DMS153 treated with DMSO at 0.1 percent for 48 hours (cell line): Measurements from ENCODE around the gene SLC24A4.

Experiments
- DNase-seq: peaks from one replicate; lab custom pipeline; 2025; ENCODE audit not compliant: unreplicated experiment; lab: John Stamatoyannopoulos, UW

SLC24A4 gene

DNA sequence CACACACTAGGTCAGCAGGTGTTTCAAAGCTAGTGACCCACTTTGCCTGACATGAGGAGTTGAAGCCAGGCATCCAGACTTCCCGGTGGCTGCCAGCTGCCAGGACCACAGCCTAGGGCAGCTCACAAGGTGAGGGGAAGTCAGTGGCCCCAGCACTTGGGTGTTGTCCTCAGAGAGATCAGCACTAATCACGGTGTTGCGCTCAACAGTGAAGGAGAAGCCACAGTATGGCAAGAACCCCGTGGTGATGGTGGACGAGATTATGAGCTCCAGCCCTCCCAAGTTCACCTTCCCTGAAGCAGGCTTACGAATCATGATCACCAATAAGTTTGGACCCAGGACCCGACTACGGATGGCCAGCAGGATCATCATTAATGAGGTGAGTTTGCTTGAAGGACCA, 130.7 kb downstream of the SLC24A4 start:
- no peak for DNase-seq

DNA sequence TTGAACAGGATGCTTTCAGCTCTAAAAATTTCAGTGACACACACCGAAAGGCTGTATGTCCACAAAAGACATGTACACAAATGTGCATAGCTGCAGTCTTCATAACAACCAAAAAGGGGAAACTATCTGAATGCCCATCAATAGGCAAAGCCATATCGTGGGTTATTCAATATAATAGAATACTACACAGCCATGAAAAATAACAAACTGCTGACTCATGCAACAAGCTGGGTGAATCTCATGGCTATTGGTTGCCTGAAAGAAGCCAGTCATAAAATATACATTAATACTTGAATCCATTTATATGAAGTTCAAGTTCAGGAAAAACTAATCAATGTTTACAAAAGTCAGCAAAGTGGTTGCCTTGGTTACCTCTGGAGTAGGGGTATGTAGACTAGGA, 132.3 kb downstream of the SLC24A4 start:
- DNase-seq = no peak

- peak; percentile 34 for DNase-seq
Measured at GRCh38 chr14:92456215-92457015, 133.4 kb downstream of the SLC24A4 start.

DNA sequence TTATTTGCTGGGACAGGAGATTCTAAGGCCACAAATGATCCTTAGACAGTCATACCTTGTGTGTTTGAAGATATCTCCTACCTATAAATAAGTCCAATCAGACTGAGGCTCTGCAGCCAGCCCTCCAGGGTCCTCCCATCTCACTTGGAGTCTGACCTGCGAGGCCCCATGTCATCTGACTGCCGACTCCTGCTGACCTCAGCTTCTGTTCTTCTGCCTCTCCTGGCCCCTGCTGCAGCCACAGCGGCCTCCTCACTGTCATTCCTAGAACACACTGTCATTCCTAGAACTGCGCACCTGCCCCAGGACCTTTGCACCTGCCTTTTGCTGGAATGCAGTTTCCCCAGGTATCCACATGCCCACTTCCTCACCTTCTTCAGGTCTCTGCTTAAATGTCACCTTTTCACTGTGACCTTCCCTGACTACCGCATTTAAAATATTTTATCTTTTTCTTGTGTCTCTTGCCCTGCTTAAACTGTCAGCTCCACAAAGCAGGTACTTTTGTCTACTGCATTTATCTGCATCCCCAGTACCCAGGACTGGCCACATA, 134.1 kb downstream of the SLC24A4 start:
- no peak for DNase-seq

DNA sequence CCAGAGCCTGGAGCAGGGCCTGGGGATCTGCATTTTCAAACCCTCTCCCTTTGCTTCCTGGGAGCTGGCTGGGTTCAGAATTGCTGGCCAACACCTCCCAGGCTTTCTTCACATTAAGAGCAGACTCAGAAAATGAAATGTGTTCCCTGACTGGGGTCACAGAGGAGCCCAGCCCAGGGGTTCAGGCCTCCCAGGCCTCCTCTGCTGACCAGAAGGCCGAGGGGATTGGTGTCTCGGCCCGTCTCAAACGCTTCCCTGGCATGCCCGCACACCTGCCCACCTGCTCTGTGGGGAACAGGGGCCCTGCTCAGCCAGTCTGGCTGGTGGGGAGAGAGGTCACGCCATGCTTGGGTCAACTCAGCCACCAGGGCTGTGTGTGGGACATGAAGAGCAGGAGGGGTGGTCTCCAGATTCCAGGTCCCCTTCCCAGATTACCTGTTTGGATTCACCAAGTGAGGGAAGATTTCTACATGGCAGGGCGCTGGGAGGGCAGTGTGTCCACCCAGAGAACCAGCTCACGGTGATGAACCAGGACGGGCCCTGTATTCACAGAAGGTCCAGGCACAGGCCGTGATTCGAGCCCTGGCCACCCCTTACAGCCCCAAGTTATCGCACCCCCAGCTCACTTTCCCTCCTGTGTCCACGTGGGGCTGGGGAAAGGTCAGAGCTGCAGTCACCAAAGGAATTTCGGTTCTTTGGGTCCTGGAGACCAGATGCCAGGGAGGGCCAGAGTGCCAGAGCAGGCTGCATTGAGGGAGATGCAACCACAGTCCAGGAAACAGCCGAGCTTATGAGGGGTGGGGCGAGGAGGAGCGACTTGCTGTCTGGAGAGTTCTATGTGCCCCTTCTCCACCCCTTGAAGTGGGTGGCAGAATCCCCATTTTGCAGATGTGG, 135.4 kb downstream of the SLC24A4 start:
- DNase-seq = no peak

GRCh38 chr14:92459030-92459949, 136.3 kb downstream of the SLC24A4 start:
- peak; percentile 39 for DNase-seq

DNA sequence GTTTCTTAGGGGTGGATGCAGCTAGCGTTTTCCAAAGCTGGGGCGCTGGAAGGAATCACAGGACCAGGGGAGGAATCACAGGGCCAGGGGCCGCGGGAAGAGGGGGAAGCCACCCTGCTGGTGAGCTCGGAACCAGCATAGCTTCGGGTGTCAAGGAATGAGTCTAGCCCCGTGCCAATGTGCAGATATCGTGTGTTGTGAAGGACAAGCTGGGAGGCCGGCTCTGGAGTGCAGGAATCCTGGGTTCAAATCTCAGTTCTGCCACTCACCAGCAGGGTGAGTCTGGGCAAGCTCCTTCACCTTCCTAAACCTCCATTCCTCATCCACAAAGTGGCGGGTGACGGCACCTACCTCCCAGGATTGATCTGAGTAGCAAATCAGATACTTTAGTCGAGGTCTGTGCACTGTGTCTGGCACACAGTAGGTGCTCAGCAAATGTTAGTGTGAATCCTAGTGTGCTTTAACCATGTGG, 137.0 kb downstream of the SLC24A4 start:
- no peak for DNase-seq

DNA sequence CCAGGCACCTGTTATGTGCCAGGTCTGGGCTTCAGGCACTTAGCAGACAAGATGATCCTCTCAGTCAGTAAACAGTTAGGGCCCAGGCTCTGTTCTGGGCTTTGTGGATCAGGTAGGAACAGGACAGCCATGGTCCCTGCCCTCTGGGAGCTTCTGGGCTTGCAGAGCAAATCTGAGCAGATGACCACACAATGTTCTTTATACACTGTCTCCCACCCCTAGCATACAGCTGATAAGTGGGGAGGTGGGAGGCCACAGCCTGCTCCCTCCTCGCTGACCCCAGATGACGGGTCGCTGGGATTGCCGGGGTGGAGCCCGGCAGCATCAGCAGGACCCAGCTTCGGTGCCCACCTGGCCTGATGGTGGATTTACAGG, 137.6 kb downstream of the SLC24A4 start:
- DNase-seq = no peak

- DNase-seq = no peak
Measured at GRCh38 chr14:92460916-92461579, 138.1 kb downstream of the SLC24A4 start.

DNA sequence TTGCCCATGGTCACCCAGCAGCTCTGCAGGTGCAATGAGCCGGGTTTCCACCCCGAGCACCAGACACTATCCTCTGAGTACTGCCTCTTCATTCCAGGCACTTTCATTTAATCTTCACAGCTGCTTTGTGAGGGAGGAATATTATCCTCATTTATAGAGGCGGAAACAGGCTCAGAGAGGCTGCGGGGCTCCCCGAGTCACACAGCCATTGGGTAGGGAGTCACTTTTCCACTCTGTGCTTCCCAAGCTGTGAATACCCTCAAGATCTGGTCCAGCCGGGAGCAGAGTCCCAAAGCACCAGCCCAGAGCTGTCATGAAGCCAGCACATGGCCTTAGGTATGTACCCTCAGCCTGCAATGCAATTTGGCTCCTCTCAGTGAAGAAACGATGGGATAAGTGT, 138.9 kb downstream of the SLC24A4 start:
- DNase-seq = no peak

- no peak for DNase-seq
Measured at GRCh38 chr14:92462568-92462967, 139.6 kb downstream of the SLC24A4 start.

DNA sequence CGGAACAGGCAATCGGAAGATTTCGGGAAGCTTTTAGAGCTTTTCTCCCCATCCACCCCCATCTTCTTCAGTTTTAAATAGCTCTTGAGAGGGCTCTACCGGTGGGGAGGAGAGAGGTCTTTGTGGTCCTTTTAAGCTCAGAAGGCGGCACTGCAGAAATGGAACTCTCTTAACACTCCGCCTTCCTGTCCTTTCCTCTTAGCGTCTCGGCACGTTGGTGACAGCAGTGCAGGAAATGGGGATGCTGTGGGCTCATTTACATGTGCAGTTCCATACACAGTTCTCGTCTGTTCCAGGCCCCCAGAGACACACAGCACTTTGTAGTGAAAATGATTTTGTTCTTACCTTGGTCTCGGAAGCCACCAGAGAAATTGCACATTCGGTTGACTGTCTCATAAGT, 140.2 kb downstream of the SLC24A4 start:
- no peak for DNase-seq

DNA sequence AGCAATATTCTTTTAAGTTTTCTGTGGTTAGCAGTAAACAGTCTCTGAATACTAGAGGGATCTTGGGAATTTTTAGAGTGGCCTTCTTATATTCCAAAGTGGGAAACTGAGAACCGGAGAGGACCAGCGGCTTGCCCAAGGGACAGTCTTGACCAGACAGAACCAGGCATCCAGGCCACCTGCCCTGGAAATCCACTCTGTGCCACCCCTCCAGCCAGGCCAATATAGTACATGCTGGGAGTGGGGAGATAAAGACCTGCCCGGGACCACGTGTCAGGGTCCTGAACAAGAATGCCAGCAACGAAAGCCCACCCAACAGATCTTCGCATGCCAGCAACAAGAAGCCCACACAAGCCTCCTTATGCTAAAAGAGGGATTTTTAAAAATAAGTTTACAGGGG, 141.2 kb downstream of the SLC24A4 start:
- DNase-seq = no peak

GRCh38 chr14:92464716-92465115, 141.8 kb downstream of the SLC24A4 start:
- no peak for DNase-seq

GRCh38 chr14:92465353-92466055, 142.5 kb downstream of the SLC24A4 start:
- no peak for DNase-seq

DNA sequence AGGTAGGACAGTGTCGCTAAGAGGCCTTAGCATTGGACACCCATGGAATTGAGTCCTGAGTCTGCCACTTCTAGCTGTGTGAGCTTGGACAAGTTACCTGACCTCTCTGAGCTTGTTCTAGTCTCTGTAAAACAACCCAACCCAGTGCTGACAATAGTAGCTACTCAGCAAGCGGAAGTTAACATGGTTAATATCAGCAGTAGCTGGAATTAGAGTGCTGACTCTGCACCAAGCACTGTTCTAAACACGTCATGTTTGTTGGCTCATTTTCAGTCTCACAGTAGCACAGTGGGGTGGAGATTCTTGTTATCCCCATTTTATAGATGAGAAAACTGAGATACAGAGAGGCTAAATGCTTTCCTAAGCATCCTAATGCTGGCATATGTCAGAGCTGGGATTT, 143.1 kb downstream of the SLC24A4 start:
- no peak for DNase-seq

GRCh38 chr14:92469515-92469914, 146.6 kb downstream of the SLC24A4 start:
- no peak for DNase-seq

GRCh38 chr14:92470215-92470614, 147.2 kb downstream of the SLC24A4 start:
- no peak for DNase-seq

GRCh38 chr14:92470811-92471210, 147.8 kb downstream of the SLC24A4 start:
- DNase-seq = no peak

DNA sequence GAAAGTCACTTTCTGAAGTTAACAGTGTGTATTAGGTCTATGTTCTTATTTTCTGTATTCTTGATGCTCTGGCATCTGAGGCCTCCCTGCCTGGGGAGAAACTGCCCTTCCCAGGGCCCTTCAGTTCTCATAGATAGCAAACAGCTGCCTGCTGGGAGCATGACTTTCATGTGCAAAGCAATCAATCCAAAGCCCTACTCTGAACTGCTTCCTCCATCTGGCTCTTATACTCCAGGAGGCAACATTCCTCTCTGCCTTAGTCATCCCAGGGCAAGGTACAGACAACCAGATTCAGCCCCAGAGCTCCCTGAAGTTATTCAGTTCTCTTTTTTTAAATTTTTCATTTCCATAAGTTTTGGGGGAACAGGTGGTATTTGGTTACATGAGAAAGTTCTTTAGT, 149.0 kb downstream of the SLC24A4 start:
- DNase-seq = no peak
